Measurements from ENCODE around the gene ITPKC. TPM values are rescaled to one million over a fixed set of nuclear protein-coding genes. Genes with fewer than 3 reads are reported as not detected.

Gene ITPKC
- total and polyA plus RNA-seq, 2 of the 13 experiments (the other 11 are each of a cell fraction or from before 2014, with no cell fraction given) = 6.9 to 11.2 TPM

GRCh38 chr19:40741527-40742390 lies 24.8 kb downstream of the ITPKC start:
- no peak for DNase-seq (ENCODE audit: low spot score)
- H3K9ac ChIP-seq (ENCODE audit: insufficient read depth, low read depth, low read length) = no peak overlapping the region
- H3K27me3 ChIP-seq (ENCODE audit: control insufficient read depth in 1 of 2, insufficient read depth in 2 of 2, low read length in 2 of 2) = no peaks in the 10 kb centered on the region
- TSS peak; percentile 33 for BruUV-seq (replicated peaks)
- intact Hi-C loops (cut with micrococcal nuclease; ENCODE audit: unreplicated experiment) (no loop called here), in situ Hi-C loops (cut with HindIII; ENCODE audit: extremely low pct_ligation_motif_present, low pct_unique_long_range_greater_than_20kb) (no loop called here)
- 97% methylated on average over 3 of the region's 10 CpGs for WGBS (ENCODE audit: low lambda C conversion rate)
- no peak for ATAC-seq
- TF ChIP-seq ZNF382 (CRISPR knock-in tag; IDR thresholded peaks at IDR 0.05; ENCODE audit: borderline replicate concordance) (no peak), RBM22 (optimal IDR thresholded peaks at IDR 0.05; ENCODE audit: low read length) (peak; percentile 35), ZNF629 (CRISPR knock-in tag; conservative IDR thresholded peaks at IDR 0.05) (peak; percentile 65), POLR2G (IDR thresholded peaks at IDR 0.05; ENCODE audit: low read depth, low read length) (0 out of 2 replicates have a peak, but pooled peaks have one; percentile 5)
- FAIRE-seq = no peak
- peaks cover 8 to 26% of the 10 kb centered on the region in 2 experiments for H3K36me3 ChIP-seq (replicated peaks in 1 of 2; ENCODE audit: control insufficient read depth in 1 of 2, insufficient read depth in 2 of 2, low read length in 2 of 2)
- no peaks in the 10 kb centered on the region for H3K9me3 ChIP-seq (ENCODE audit: low read length)
- H3K4me1 ChIP-seq (ENCODE audit: insufficient read depth, low read length) = peaks cover 23% of the 10 kb centered on the region
- H3K4me2 ChIP-seq (ENCODE audit: low read depth, low read length) = no peak overlapping the region
- H4K20me1 ChIP-seq (ENCODE audit: insufficient read depth, low read length) = no peaks in the 10 kb centered on the region
- H3K79me2 ChIP-seq (ENCODE audit: insufficient read depth, low read length) = no peaks in the 10 kb centered on the region
- H3K4me3 ChIP-seq (replicated peaks in 1 of 3; ENCODE audit: insufficient read depth in 1 of 3, low read depth in 2 of 3, low read length in 3 of 3) = no peak overlapping the region
- H3K27ac ChIP-seq (ENCODE audit: extremely low read length, insufficient read depth, low read length) = no peak overlapping the region
- POLR2A ChIA-PET = interaction anchor here (0.6 to 2.3 kb wide), 6 partner anchors 8 to 53 kb away, joined by 3 to 8 read pairs (median 3); partner anchors contain the start of genes ACTMAP, COQ8B, ITPKC and RAB4B
- CTCF ChIA-PET (ENCODE audit: low intra/inter-chr PET ratio, low total read pairs) = no interaction called here
- no peak overlapping the region for H2AFZ ChIP-seq (ENCODE audit: low read length)

GRCh38 chr19:40742477-40742876 lies 25.6 kb downstream of the ITPKC start:
- Histone ChIP-seq H4K20me1 (ENCODE audit: insufficient read depth, low read length) (no peaks in the 10 kb centered on the region), H3K4me3 (replicated peaks in 1 of 3; ENCODE audit: insufficient read depth in 1 of 3, low read depth in 2 of 3, low read length in 3 of 3) (no peak overlapping the region), H3K9ac (ENCODE audit: insufficient read depth, low read depth, low read length) (no peak overlapping the region), H3K36me3 (replicated peaks in 1 of 2; ENCODE audit: control insufficient read depth in 1 of 2, insufficient read depth in 2 of 2, low read length in 2 of 2) (peaks cover 1 to 19% of the 10 kb centered on the region in 2 experiments), H3K4me2 (ENCODE audit: low read depth, low read length) (no peak overlapping the region), H2AFZ (ENCODE audit: low read length) (no peak overlapping the region), H3K79me2 (ENCODE audit: insufficient read depth, low read length) (no peaks in the 10 kb centered on the region), H3K27me3 (ENCODE audit: control insufficient read depth in 1 of 2, insufficient read depth in 2 of 2, low read length in 2 of 2) (no peaks in the 10 kb centered on the region), H3K4me1 (ENCODE audit: insufficient read depth, low read length) (peaks cover 23% of the 10 kb centered on the region), H3K27ac (ENCODE audit: extremely low read length, insufficient read depth, low read length) (no peak overlapping the region), H3K9me3 (ENCODE audit: low read length) (no peaks in the 10 kb centered on the region)
- ChIA-PET POLR2A (interaction anchor here (0.8 to 2.3 kb wide), 6 partner anchors 8 to 56 kb away, joined by 3 to 8 read pairs (median 4); partner anchors contain the start of genes ACTMAP, COQ8B, EGLN2 and ITPKC), CTCF (ENCODE audit: low intra/inter-chr PET ratio, low total read pairs) (no interaction called here)
- in situ Hi-C loops (cut with HindIII; ENCODE audit: extremely low pct_ligation_motif_present, low pct_unique_long_range_greater_than_20kb) (no loop called here), intact Hi-C loops (cut with micrococcal nuclease; ENCODE audit: unreplicated experiment) (no loop called here)
- ATAC-seq = no peak; the same call in 2 of the 3 replicates
- TF ChIP-seq TFAP4 (IDR thresholded peaks at IDR 0.05; ENCODE audit: borderline replicate concordance, low read depth) (no peak), ZNF501 (CRISPR knock-in tag; IDR thresholded peaks at IDR 0.05) (no peak), NFRKB (IDR thresholded peaks at IDR 0.05) (no peak), RFXAP (CRISPR knock-in tag; IDR thresholded peaks at IDR 0.05; ENCODE audit: borderline replicate concordance) (no peak), ZNF18 (CRISPR knock-in tag; IDR thresholded peaks at IDR 0.05; ENCODE audit: insufficient replicate concordance) (no peak), RBFOX2 (IDR thresholded peaks at IDR 0.05; ENCODE audit: low read depth, low read length) (peak; percentile 48; the same call in 1 of the 2 replicates), ZNF768 (CRISPR knock-in tag; IDR thresholded peaks at IDR 0.05) (peak; percentile 26; the same call in 1 of the 2 replicates), SPEN (CRISPR knock-in tag; IDR thresholded peaks at IDR 0.05; ENCODE audit: low read depth) (no peak), FOXA1 (IDR thresholded peaks at IDR 0.05) (no peak), FOXA1 (CRISPR knock-in tag; IDR thresholded peaks at IDR 0.05) (no peak), AGO2 (optimal IDR thresholded peaks at IDR 0.05; ENCODE audit: low read depth, low read length) (peak; percentile 85)
- no peak for DNase-seq (ENCODE audit: low spot score)
- BruUV-seq (replicated peaks) = no TSS peak
- WGBS (ENCODE audit: low lambda C conversion rate) = 92% methylated on average over 9 of the region's 17 CpGs
- FAIRE-seq = no peak

All from HepG2 (cell line).